ENCODE results near the gene UBA5.

The UBA5 gene

DNA sequence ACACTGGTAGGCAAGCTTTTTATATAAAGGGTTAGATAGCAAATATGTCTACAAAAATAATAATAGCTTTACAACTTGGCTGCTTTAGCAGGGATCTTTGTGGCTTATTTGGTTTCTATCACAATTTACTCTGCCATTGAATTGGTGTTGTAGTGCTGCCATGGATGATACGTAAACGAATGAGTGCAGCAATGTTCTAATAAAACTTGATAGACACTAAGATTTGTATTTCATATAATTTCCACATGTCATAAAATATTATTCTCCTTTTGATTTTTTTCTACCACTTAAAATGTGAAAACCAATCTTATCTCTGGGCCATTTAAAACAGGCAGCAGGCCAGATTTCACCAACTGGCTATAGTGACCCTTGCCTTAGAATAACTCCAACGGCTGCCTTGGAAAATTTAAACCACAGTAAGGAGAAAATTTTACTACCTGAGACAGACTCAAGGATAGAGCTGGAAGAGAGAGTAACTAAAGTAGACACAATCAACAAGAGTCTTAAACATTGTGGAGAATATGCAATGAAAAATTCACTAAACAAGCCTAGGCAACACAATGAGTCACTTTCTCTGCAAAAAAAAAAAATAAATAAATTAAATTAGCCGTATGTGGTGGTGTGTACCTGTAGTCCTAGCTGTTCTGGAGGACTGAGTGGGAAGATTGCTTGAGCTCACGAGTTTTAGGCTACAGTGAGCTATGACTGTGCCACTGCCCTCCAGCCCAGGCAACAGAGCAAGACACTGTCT lies 54.0 kb downstream of the UBA5 start (continued):
- TF ChIP-seq ZNF514 (tag by site-specific recombination; IDR thresholded peaks at IDR 0.05) (no peak), ZNF792 (tag by site-specific recombination; IDR thresholded peaks at IDR 0.05) (no peak), GLIS1 (tag by site-specific recombination; IDR thresholded peaks at IDR 0.05) (no peak), SALL2 (tag by site-specific recombination; IDR thresholded peaks at IDR 0.05; ENCODE audit: borderline replicate concordance) (no peak), ZNF600 (tag by site-specific recombination; IDR thresholded peaks at IDR 0.05) (no peak), EGR2 (tag by site-specific recombination; IDR thresholded peaks at IDR 0.05; ENCODE audit: low read depth) (no peak), ZNF133 (tag by site-specific recombination; IDR thresholded peaks at IDR 0.05) (no peak)
- TF ChIP-seq, protein P1, sequence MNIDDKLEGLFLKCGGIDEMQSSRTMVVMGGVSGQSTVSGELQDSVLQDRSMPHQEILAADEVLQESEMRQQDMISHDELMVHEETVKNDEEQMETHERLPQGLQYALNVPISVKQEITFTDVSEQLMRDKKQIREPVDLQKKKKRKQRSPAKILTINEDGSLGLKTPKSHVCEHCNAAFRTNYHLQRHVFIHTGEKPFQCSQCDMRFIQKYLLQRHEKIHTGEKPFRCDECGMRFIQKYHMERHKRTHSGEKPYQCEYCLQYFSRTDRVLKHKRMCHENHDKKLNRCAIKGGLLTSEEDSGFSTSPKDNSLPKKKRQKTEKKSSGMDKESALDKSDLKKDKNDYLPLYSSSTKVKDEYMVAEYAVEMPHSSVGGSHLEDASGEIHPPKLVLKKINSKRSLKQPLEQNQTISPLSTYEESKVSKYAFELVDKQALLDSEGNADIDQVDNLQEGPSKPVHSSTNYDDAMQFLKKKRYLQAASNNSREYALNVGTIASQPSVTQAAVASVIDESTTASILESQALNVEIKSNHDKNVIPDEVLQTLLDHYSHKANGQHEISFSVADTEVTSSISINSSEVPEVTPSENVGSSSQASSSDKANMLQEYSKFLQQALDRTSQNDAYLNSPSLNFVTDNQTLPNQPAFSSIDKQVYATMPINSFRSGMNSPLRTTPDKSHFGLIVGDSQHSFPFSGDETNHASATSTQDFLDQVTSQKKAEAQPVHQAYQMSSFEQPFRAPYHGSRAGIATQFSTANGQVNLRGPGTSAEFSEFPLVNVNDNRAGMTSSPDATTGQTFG (tag by site-specific recombination; IDR thresholded peaks at IDR 0.05; ENCODE audit: borderline replicate concordance): no peak
- TF ChIP-seq, protein P2, sequence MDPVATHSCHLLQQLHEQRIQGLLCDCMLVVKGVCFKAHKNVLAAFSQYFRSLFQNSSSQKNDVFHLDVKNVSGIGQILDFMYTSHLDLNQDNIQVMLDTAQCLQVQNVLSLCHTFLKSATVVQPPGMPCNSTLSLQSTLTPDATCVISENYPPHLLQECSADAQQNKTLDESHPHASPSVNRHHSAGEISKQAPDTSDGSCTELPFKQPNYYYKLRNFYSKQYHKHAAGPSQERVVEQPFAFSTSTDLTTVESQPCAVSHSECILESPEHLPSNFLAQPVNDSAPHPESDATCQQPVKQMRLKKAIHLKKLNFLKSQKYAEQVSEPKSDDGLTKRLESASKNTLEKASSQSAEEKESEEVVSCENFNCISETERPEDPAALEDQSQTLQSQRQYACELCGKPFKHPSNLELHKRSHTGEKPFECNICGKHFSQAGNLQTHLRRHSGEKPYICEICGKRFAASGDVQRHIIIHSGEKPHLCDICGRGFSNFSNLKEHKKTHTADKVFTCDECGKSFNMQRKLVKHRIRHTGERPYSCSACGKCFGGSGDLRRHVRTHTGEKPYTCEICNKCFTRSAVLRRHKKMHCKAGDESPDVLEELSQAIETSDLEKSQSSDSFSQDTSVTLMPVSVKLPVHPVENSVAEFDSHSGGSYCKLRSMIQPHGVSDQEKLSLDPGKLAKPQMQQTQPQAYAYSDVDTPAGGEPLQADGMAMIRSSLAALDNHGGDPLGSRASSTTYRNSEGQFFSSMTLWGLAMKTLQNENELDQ (tag by site-specific recombination; IDR thresholded peaks at IDR 0.05; ENCODE audit: low read depth): no peak

DNA sequence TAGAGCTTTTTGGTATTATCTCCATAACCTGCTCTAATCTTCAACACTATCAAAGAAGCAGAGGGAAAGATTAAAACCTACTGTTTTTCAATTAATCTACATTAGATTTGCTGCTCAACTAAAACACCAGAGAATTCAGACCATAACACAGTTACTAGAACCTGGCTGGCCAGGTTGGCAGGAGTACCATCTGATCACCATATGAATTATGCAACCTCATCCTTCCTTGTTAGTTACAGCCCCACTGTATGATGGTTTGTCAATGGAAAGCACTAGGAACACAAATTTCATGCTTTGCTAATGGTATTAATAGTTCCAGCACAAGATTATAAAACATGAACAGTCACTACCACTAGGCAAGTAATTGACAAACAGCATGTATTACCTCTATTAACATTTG lies 56.2 kb downstream of the UBA5 start:
- Histone ChIP-seq H3K27ac (ENCODE audit: extremely low read depth, low read depth, low read length) (no peak overlapping the region), H3K4me3 (ENCODE audit: low read depth, low read length) (no peak overlapping the region), H3K9me3 (ENCODE audit: control insufficient read depth, insufficient read depth, low read depth, low read length) (no peaks in the 10 kb centered on the region), H3K36me3 (ENCODE audit: control insufficient read depth in 2 of 2, insufficient read depth in 1 of 2, low read length in 2 of 2) (peaks cover 11 to 56% of the 10 kb centered on the region in 2 experiments), H3K4me1 (ENCODE audit: control insufficient read depth, insufficient read depth, low read length) (peaks cover 3% of the 10 kb centered on the region; the same call in 1 of the 2 replicates)
- POLR2A ChIA-PET: no interaction called here
- CTCF ChIA-PET: no interaction called here
- no peak for TF ChIP-seq ZNF138 (tag by site-specific recombination; IDR thresholded peaks at IDR 0.05; ENCODE audit: borderline replicate concordance)
- TF ChIP-seq, protein P3, sequence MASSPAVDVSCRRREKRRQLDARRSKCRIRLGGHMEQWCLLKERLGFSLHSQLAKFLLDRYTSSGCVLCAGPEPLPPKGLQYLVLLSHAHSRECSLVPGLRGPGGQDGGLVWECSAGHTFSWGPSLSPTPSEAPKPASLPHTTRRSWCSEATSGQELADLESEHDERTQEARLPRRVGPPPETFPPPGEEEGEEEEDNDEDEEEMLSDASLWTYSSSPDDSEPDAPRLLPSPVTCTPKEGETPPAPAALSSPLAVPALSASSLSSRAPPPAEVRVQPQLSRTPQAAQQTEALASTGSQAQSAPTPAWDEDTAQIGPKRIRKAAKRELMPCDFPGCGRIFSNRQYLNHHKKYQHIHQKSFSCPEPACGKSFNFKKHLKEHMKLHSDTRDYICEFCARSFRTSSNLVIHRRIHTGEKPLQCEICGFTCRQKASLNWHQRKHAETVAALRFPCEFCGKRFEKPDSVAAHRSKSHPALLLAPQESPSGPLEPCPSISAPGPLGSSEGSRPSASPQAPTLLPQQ (tag by site-specific recombination; IDR thresholded peaks at IDR 0.05): no peak
- TF ChIP-seq ZNF621 (tag by site-specific recombination; IDR thresholded peaks at IDR 0.05): no peak
- no peak for TF ChIP-seq GLIS2 (tag by site-specific recombination; IDR thresholded peaks at IDR 0.05)
- no peak for TF ChIP-seq ZNF366 (tag by site-specific recombination; conservative IDR thresholded peaks at IDR 0.05)
- no peak for TF ChIP-seq ZNF544 (tag by site-specific recombination; IDR thresholded peaks at IDR 0.05)
- TF ChIP-seq, protein P4, sequence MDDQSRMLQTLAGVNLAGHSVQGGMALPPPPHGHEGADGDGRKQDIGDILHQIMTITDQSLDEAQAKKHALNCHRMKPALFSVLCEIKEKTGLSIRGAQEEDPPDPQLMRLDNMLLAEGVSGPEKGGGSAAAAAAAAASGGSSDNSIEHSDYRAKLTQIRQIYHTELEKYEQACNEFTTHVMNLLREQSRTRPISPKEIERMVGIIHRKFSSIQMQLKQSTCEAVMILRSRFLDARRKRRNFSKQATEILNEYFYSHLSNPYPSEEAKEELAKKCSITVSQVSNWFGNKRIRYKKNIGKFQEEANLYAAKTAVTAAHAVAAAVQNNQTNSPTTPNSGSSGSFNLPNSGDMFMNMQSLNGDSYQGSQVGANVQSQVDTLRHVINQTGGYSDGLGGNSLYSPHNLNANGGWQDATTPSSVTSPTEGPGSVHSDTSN (CRISPR knock-in tag; IDR thresholded peaks at IDR 0.05): no peak
- TF ChIP-seq ZNF558 (tag by site-specific recombination; IDR thresholded peaks at IDR 0.05): no peak
- TF ChIP-seq, protein P5, sequence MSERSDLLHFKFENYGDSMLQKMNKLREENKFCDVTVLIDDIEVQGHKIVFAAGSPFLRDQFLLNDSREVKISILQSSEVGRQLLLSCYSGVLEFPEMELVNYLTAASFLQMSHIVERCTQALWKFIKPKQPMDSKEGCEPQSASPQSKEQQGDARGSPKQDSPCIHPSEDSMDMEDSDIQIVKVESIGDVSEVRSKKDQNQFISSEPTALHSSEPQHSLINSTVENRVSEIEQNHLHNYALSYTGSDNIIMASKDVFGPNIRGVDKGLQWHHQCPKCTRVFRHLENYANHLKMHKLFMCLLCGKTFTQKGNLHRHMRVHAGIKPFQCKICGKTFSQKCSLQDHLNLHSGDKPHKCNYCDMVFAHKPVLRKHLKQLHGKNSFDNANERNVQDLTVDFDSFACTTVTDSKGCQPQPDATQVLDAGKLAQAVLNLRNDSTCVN (tag by site-specific recombination; optimal IDR thresholded peaks at IDR 0.05): no peak
- no peak for TF ChIP-seq ZIC2 (tag by site-specific recombination; IDR thresholded peaks at IDR 0.05)
- no peak for TF ChIP-seq REPIN1 (tag by site-specific recombination; IDR thresholded peaks at IDR 0.05; ENCODE audit: low read depth)
- TF ChIP-seq, protein P6, sequence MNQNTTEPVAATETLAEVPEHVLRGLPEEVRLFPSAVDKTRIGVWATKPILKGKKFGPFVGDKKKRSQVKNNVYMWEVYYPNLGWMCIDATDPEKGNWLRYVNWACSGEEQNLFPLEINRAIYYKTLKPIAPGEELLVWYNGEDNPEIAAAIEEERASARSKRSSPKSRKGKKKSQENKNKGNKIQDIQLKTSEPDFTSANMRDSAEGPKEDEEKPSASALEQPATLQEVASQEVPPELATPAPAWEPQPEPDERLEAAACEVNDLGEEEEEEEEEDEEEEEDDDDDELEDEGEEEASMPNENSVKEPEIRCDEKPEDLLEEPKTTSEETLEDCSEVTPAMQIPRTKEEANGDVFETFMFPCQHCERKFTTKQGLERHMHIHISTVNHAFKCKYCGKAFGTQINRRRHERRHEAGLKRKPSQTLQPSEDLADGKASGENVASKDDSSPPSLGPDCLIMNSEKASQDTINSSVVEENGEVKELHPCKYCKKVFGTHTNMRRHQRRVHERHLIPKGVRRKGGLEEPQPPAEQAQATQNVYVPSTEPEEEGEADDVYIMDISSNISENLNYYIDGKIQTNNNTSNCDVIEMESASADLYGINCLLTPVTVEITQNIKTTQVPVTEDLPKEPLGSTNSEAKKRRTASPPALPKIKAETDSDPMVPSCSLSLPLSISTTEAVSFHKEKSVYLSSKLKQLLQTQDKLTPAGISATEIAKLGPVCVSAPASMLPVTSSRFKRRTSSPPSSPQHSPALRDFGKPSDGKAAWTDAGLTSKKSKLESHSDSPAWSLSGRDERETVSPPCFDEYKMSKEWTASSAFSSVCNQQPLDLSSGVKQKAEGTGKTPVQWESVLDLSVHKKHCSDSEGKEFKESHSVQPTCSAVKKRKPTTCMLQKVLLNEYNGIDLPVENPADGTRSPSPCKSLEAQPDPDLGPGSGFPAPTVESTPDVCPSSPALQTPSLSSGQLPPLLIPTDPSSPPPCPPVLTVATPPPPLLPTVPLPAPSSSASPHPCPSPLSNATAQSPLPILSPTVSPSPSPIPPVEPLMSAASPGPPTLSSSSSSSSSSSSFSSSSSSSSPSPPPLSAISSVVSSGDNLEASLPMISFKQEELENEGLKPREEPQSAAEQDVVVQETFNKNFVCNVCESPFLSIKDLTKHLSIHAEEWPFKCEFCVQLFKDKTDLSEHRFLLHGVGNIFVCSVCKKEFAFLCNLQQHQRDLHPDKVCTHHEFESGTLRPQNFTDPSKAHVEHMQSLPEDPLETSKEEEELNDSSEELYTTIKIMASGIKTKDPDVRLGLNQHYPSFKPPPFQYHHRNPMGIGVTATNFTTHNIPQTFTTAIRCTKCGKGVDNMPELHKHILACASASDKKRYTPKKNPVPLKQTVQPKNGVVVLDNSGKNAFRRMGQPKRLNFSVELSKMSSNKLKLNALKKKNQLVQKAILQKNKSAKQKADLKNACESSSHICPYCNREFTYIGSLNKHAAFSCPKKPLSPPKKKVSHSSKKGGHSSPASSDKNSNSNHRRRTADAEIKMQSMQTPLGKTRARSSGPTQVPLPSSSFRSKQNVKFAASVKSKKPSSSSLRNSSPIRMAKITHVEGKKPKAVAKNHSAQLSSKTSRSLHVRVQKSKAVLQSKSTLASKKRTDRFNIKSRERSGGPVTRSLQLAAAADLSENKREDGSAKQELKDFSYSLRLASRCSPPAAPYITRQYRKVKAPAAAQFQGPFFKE (tag by site-specific recombination; IDR thresholded peaks at IDR 0.05; ENCODE audit: borderline replicate concordance): no peak

All from HEK293 (cell line).